ENCODE results near the gene DGKZ. TPM values are rescaled to one million over a fixed set of nuclear protein-coding genes. Genes with fewer than 3 reads are reported as not detected.
A peak's percentile ranks its signal among the peaks of the same experiment; 100 is the strongest.

DGKZ gene
- total RNA-seq, 1 experiment from 2014 or later: 59.3 TPM

DNA sequence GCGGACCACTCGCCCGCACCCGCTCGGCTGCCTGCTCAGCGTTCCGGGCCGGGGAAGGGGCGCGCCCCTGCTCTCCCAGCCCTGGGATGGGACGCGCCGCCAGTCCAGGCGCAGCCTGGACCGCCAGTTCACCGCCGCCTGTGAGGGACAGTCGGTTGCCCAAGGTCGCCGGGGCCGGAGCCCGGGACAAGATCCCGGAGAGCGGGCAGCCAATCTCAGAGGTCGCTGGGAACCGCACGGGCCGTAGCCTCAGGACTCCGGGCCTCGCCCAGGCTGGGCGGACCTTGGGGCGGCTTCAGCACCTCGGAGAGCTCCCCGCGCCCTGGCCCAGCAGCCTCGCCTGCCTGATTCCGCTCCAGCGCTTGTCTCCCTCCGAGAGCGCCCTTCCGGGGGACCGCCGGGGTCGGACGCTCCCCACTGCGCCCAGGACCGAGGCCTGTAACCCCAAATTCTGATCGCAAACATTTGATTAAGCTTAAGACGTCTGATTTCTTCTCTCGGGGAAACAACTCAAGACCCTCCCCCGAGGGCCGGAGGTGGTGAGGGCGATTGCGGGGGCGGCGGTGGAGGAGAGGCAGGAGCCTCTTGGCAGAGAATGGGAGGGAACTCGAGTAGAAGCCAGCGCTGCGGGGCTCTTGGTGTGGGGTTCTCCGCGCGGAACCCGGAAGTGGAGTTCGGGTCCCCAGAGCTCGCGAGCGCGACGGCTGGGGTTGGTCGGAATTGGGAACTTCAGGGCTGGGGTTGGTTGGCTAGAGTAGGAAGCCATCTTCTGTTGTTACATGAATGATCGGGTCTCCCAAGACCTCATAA lies 45.4 kb downstream of the DGKZ start:
- peaks cover 11% of the 10 kb centered on the region for H3K4me1 ChIP-seq
- H3K36me3 ChIP-seq (ENCODE audit: control insufficient read depth, insufficient read depth, low read length): no peaks in the 10 kb centered on the region
- H3K27ac Mint-ChIP-seq (ENCODE audit: unreplicated experiment): peak overlapping the region; percentile 50
- BruUV-seq (replicated peaks): no TSS peak
- DNase-seq: peak; percentile 89 to 95
- peaks cover 8% of the 10 kb centered on the region for H3K27me3 Mint-ChIP-seq (ENCODE audit: insufficient read depth, unreplicated experiment)
- CTCF ChIA-PET: interaction anchor here (0.7 to 2.5 kb wide), 20 partner anchors 9 to 155 kb away, joined by 3 to 17 read pairs (median 4); partner anchors contain the start of genes CREB3L1, DGKZ and MDK
- peaks cover 19% of the 10 kb centered on the region for H3K4me1 Mint-ChIP-seq (ENCODE audit: low read depth, unreplicated experiment)
- H3K36me3 Mint-ChIP-seq (ENCODE audit: insufficient read depth, unreplicated experiment): peaks cover 43% of the 10 kb centered on the region
- peak overlapping the region; percentile 75 for H3K4me3 Mint-ChIP-seq (ENCODE audit: unreplicated experiment)
- H3K27me3 ChIP-seq (replicated peaks; ENCODE audit: control insufficient read depth, insufficient read depth, low read length): peaks cover 6% of the 10 kb centered on the region
- intact Hi-C loops (cut with micrococcal nuclease; ENCODE audit: unreplicated experiment): loop anchor here (1.0 to 2.0 kb wide), 2 partner anchors 23 to 224 kb away; partner anchors contain the start of genes ATG13 and HARBI1
- POLR2A ChIA-PET: interaction anchor here (1.0 to 2.0 kb wide), 2 partner anchors 145 to 149 kb away, joined by 3 to 9 read pairs; no protein-coding TSS in a partner anchor
- no peaks in the 10 kb centered on the region for H3K9me3 Mint-ChIP-seq (ENCODE audit: unreplicated experiment)
- TF ChIP-seq, protein P1, sequence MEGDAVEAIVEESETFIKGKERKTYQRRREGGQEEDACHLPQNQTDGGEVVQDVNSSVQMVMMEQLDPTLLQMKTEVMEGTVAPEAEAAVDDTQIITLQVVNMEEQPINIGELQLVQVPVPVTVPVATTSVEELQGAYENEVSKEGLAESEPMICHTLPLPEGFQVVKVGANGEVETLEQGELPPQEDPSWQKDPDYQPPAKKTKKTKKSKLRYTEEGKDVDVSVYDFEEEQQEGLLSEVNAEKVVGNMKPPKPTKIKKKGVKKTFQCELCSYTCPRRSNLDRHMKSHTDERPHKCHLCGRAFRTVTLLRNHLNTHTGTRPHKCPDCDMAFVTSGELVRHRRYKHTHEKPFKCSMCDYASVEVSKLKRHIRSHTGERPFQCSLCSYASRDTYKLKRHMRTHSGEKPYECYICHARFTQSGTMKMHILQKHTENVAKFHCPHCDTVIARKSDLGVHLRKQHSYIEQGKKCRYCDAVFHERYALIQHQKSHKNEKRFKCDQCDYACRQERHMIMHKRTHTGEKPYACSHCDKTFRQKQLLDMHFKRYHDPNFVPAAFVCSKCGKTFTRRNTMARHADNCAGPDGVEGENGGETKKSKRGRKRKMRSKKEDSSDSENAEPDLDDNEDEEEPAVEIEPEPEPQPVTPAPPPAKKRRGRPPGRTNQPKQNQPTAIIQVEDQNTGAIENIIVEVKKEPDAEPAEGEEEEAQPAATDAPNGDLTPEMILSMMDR (IDR thresholded peaks at IDR 0.05; ENCODE audit: insufficient read depth in 1 of 2, low read depth in 1 of 2, low read length in 1 of 2, severe bottlenecking in 1 of 2, unreplicated experiment in 1 of 2): no peak
- no peaks in the 10 kb centered on the region for H3K9me3 ChIP-seq
- H3K4me3 ChIP-seq (ENCODE audit: low read depth, low read length): peak overlapping the region; percentile 55

DNA sequence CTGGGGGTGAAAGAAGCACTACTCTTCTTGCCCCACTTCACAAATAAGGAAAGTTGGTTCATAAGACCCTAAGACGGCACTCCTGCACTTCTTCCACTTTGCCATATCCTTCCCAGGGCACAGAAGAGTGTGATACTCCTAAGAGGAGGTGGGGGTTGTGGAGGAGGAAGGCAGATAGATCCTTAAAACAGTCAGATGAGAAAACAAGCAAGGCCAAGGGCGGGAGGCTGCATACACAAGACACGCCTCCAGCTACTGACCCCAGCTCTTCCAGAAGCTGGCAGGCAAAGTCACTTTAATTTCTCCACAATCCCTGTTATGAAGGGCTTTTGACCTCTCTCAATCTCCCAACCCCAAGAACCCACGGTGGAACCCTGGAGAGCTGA lies 46.0 kb downstream of the DGKZ start:
- intact Hi-C loops (cut with micrococcal nuclease; ENCODE audit: unreplicated experiment): loop anchor here (2.0 kb wide), 1 partner anchor 224 kb away; the partner anchor contains the start of genes ATG13 and HARBI1
- Histone ChIP-seq H3K4me1 (peaks cover 11% of the 10 kb centered on the region), H3K36me3 (ENCODE audit: control insufficient read depth, insufficient read depth, low read length) (no peaks in the 10 kb centered on the region), H3K9me3 (no peaks in the 10 kb centered on the region), H3K27me3 (replicated peaks; ENCODE audit: control insufficient read depth, insufficient read depth, low read length) (peaks cover 6% of the 10 kb centered on the region), H3K4me3 (ENCODE audit: low read depth, low read length) (peak overlapping the region; percentile 55)
- H3K4me3 Mint-ChIP-seq (ENCODE audit: unreplicated experiment): peak overlapping the region; percentile 75
- POLR2A ChIA-PET: interaction anchor here (2.0 kb wide), 1 partner anchor 150 kb away, joined by 9 read pairs; no protein-coding TSS in a partner anchor
- peaks cover 7% of the 10 kb centered on the region for H3K27me3 Mint-ChIP-seq (ENCODE audit: insufficient read depth, unreplicated experiment)
- no peaks in the 10 kb centered on the region for H3K9me3 Mint-ChIP-seq (ENCODE audit: unreplicated experiment)
- DNase-seq: no peak
- CTCF ChIA-PET: interaction anchor here (1.4 to 2.5 kb wide), 5 partner anchors 10 to 154 kb away, joined by 4 to 17 read pairs (median 9); no protein-coding TSS in a partner anchor
- peak overlapping the region; percentile 50 for H3K27ac Mint-ChIP-seq (ENCODE audit: unreplicated experiment)
- TF ChIP-seq, protein P1 (IDR thresholded peaks at IDR 0.05; ENCODE audit: insufficient read depth in 1 of 2, low read depth in 1 of 2, low read length in 1 of 2, severe bottlenecking in 1 of 2, unreplicated experiment in 1 of 2): no peak
- H3K4me1 Mint-ChIP-seq (ENCODE audit: low read depth, unreplicated experiment): peaks cover 13% of the 10 kb centered on the region
- H3K36me3 Mint-ChIP-seq (ENCODE audit: insufficient read depth, unreplicated experiment): peaks cover 44% of the 10 kb centered on the region
- no TSS peak for BruUV-seq (replicated peaks)

DNA sequence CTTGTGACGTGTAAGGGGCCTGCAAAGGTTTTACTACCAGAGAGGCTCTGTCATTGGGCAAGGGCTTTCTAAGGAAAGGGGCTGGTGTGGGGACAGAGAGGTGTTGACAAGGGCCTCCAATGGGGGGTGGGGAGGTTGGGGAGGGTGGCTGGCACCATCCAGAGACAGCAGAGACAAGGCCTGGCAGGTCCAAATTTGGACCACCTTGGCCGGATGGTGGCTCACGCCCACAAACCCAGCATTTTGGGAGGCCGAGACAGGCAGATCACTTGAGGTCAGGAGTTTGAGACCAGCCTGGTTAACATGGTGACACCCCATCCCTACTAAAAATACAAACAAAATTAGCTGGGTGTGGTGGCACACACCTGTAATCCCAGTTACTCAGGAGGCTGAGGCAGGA lies 46.5 kb downstream of the DGKZ start:
- intact Hi-C loops (cut with micrococcal nuclease; ENCODE audit: unreplicated experiment): loop anchor here (2.0 kb wide), 1 partner anchor 223 kb away; the partner anchor contains the start of genes ATG13 and HARBI1
- peaks cover 44% of the 10 kb centered on the region for H3K36me3 Mint-ChIP-seq (ENCODE audit: insufficient read depth, unreplicated experiment)
- H3K4me3 Mint-ChIP-seq (ENCODE audit: unreplicated experiment): peak overlapping the region; percentile 75
- H3K9me3 ChIP-seq: no peaks in the 10 kb centered on the region
- ChIA-PET CTCF (no interaction called here), POLR2A (no interaction called here)
- H3K4me1 Mint-ChIP-seq (ENCODE audit: low read depth, unreplicated experiment): peaks cover 9% of the 10 kb centered on the region
- H3K27ac Mint-ChIP-seq (ENCODE audit: unreplicated experiment): no peak overlapping the region
- peaks cover 6% of the 10 kb centered on the region for H3K27me3 ChIP-seq (replicated peaks; ENCODE audit: control insufficient read depth, insufficient read depth, low read length)
- H3K9me3 Mint-ChIP-seq (ENCODE audit: unreplicated experiment): no peaks in the 10 kb centered on the region
- H3K4me1 ChIP-seq: peaks cover 11% of the 10 kb centered on the region
- no peaks in the 10 kb centered on the region for H3K36me3 ChIP-seq (ENCODE audit: control insufficient read depth, insufficient read depth, low read length)
- peaks cover 2% of the 10 kb centered on the region for H3K27me3 Mint-ChIP-seq (ENCODE audit: insufficient read depth, unreplicated experiment)
- DNase-seq: no peak
- H3K4me3 ChIP-seq (ENCODE audit: low read depth, low read length): no peak overlapping the region
- TF ChIP-seq, protein P1 (IDR thresholded peaks at IDR 0.05; ENCODE audit: insufficient read depth in 1 of 2, low read depth in 1 of 2, low read length in 1 of 2, severe bottlenecking in 1 of 2, unreplicated experiment in 1 of 2): no peak
- no TSS peak for BruUV-seq (replicated peaks)
